Transverse colon (tissue), 4 donors: ENCODE measurements around the gene SLC6A18. TPM values are rescaled to one million over a fixed set of nuclear protein-coding genes. Genes with fewer than 3 reads are reported as not detected.
A peak's percentile ranks its signal among the peaks of the same experiment; 100 is the strongest.

Experiments
- DNase-seq: peaks from one replicate; pipeline ENCODE4 v3.0.0-alpha.2; 2019
- H3K27ac ChIP-seq, 4 donors: fragments of 200-600 bp; sonication (generic); 2 replicates each; pipeline ENCODE4 v1.5.1; 2016 to 2018; ENCODE audit warnings: inconsistent platforms in 4 of 4
- H3K27me3 ChIP-seq: fragments of 200-600 bp; sonication (generic); 2 replicates; pipeline ENCODE4 v1.5.1; 2017; ENCODE audit warnings: inconsistent platforms
- H3K36me3 ChIP-seq, 4 donors: fragments of 200-600 bp; sonication (generic); 2 replicates each; pipeline ENCODE4 v1.5.1; 2017 to 2019; ENCODE audit warnings: inconsistent platforms in 4 of 4
- H3K4me1 ChIP-seq, 4 donors: fragments of 200-600 bp; sonication (generic); 2 replicates each; pipeline ENCODE4 v1.5.1; 2017 to 2020; ENCODE audit warnings: inconsistent platforms in 4 of 4
- H3K4me3 ChIP-seq, 4 donors: fragments of 200-600 bp; sonication (generic); 1 replicate in 1 of 4; 2 replicates in 3 of 4; pipeline versions ENCODE4 v1.5.1 to v1.6.1; 2017 to 2019; ENCODE audit warnings: inconsistent platforms in 4 of 4
- H3K9me3 ChIP-seq, 2 donors: fragments of 200-600 bp; sonication (generic); 2 replicates each; pipeline ENCODE4 v1.5.1; 2017 to 2019; ENCODE audit warnings: inconsistent platforms in 2 of 2
- CTCF ChIP-seq, 5 experiments: fragments of 200-600 bp in 3 of 5; fragments of 450-650 bp in 2 of 5; sonication (generic) in 3 of 5; IDR thresholded peaks; 1 replicate in 2 of 5; 2 replicates in 3 of 5; pipeline ENCODE4 v1.5.1; 2016 to 2017; ENCODE audit warnings: antibody characterized with exemption in 5 of 5, inconsistent platforms in 3 of 5, mild to moderate bottlenecking in 2 of 5, moderate library complexity in 1 of 5
- EP300 ChIP-seq: sonication (generic); formaldehyde crosslinking; IDR thresholded peaks from one replicate; pipeline ENCODE4 v1.6.1; 2017; ENCODE audit warnings: antibody characterized with exemption, low read depth
- POLR2A ChIP-seq: fragments of 450-650 bp; IDR thresholded peaks from one replicate; pipeline ENCODE4 v1.6.1; 2016; ENCODE audit warnings: antibody characterized with exemption, mild to moderate bottlenecking, moderate library complexity
- POLR2AphosphoS5 ChIP-seq, 3 donors: sonication (generic); formaldehyde crosslinking; IDR thresholded peaks; one replicate each; pipeline ENCODE4 v1.6.1; 2016; ENCODE audit warnings: antibody characterized with exemption in 3 of 3
- WGBS, 2 donors: methylation state at CpG; one replicate each; pipeline ENCODE4 v1.1.5; 2018; ENCODE audit warnings: low coverage in 1 of 2; 5-methylcytosine and 5-hydroxymethylcytosine counted together
- in situ Hi-C, 4 donors: fragments of 200-750 bp; cut with MboI; loops; one replicate each; pipeline versions ENCODE4 v1.15.0 to v1.15.1; 2017; ENCODE audit warnings: low sequenced_read_pairs in 3 of 4, low pct_ligation_motif_present in 1 of 4, low pct_unique_long_range_greater_than_20kb in 1 of 4
- intact Hi-C: fragments of 100-400 bp; cut with DNase I; formaldehyde crosslinking; loops from one replicate; pipeline ENCODE4 v1.15.1; 2023; ENCODE audit warnings: low total_unique reads
- total RNA-seq, 4 donors: library from RNA; depleted of rRNA; stranded (reverse); fragments of >200 nt; gene quantifications; one replicate each; pipeline ENCODE4 v1.1.0, GENCODE V29; 2016

SLC6A18 gene
- total RNA-seq, 4 donors from 2014 or later, result not detected

- no peak overlapping the region for H3K27ac ChIP-seq
- DNase-seq, result no peak
- no peak for TF ChIP-seq POLR2AphosphoS5 (IDR thresholded peaks at IDR 0.05)
- TF ChIP-seq CTCF (IDR thresholded peaks at IDR 0.05), result no peak
- TF ChIP-seq EP300, result no peak
- TF ChIP-seq POLR2A, result no peak
- intact Hi-C loops (no loop called here), in situ Hi-C loops (no loop called here)
- H3K36me3 ChIP-seq, result no peaks in the 10 kb centered on the region
- H3K4me3 ChIP-seq, result no peak overlapping the region
- H3K4me1 ChIP-seq, result peaks cover 10 to 19% (median 14%) of the 10 kb centered on the region in 4 donors
- WGBS, 2 donors, result 66% methylated on average over 13 of the region's 14 CpGs; no CpG with 5 or more reads in 1 of the 2 donors
- H3K27me3 ChIP-seq, result peaks cover 40% of the 10 kb centered on the region
- H3K9me3 ChIP-seq, result no peaks in the 10 kb centered on the region
Measured at GRCh38 chr5:1242733-1243486, 17.7 kb downstream of the SLC6A18 start.

- Histone ChIP-seq H3K36me3 (no peaks in the 10 kb centered on the region), H3K27me3 (peaks cover 44% of the 10 kb centered on the region), H3K4me3 (no peak overlapping the region), H3K9me3 (no peaks in the 10 kb centered on the region), H3K4me1 (peaks cover 10 to 18% (median 14%) of the 10 kb centered on the region in 4 donors), H3K27ac (no peak overlapping the region)
- DNase-seq, result no peak
- no peak for TF ChIP-seq POLR2A
- no peak for TF ChIP-seq CTCF (IDR thresholded peaks at IDR 0.05)
- TF ChIP-seq POLR2AphosphoS5 (IDR thresholded peaks at IDR 0.05), result no peak
- TF ChIP-seq EP300, result no peak
- 44% methylated on average over 20 of the region's 33 CpGs; no CpG with 5 or more reads in 1 of the 2 donors for WGBS, 2 donors
- intact Hi-C loops (no loop called here), in situ Hi-C loops (no loop called here)
Measured at GRCh38 chr5:1243487-1244130, 18.4 kb downstream of the SLC6A18 start.

- Histone ChIP-seq H3K9me3 (no peaks in the 10 kb centered on the region), H3K4me1 (peaks cover 5 to 12% (median 8%) of the 10 kb centered on the region in 4 donors), H3K4me3 (no peak overlapping the region), H3K27ac (no peak overlapping the region), H3K36me3 (no peaks in the 10 kb centered on the region), H3K27me3 (peaks cover 47% of the 10 kb centered on the region)
- 61 to 73% methylated on average over 9 to 21 of the region's 21 CpGs for WGBS, 2 donors
- intact Hi-C loops, result no loop called here
- in situ Hi-C loops, result no loop called here
- no peak for TF ChIP-seq POLR2AphosphoS5 (IDR thresholded peaks at IDR 0.05)
- no peak for TF ChIP-seq EP300
- TF ChIP-seq CTCF (IDR thresholded peaks at IDR 0.05), result no peak
- no peak for TF ChIP-seq POLR2A
- DNase-seq, result no peak
Measured at GRCh38 chr5:1244255-1244654, 19.1 kb downstream of the SLC6A18 start.

GRCh38 chr5:1244976-1245375 is 19.8 kb downstream of the SLC6A18 start:
- WGBS, 2 donors, result 67% methylated on average over 10 of the region's 10 CpGs; no CpG with 5 or more reads in 1 of the 2 donors
- intact Hi-C loops (no loop called here), in situ Hi-C loops (no loop called here)
- Histone ChIP-seq H3K4me3 (no peak overlapping the region), H3K27me3 (peaks cover 47% of the 10 kb centered on the region), H3K36me3 (no peaks in the 10 kb centered on the region), H3K9me3 (no peaks in the 10 kb centered on the region), H3K27ac (no peak overlapping the region), H3K4me1 (peaks cover 3 to 9% (median 6%) of the 10 kb centered on the region in 4 donors)
- DNase-seq, result no peak
- TF ChIP-seq CTCF (IDR thresholded peaks at IDR 0.05), result peak in 1 of 5 experiments; percentile 5
- TF ChIP-seq POLR2A, result no peak
